Upper lobe of left lung (tissue), 4 donors: ENCODE measurements around the gene CGREF1.

Source experiments
- CTCF ChIP-seq, 6 experiments: fragments of 450-650 bp in 4 of 6; fragments of 200-600 bp in 2 of 6; sonication (generic) in 2 of 6; IDR thresholded peaks; one replicate each; pipeline ENCODE4 v1.5.1; 2016 to 2019; ENCODE audit warnings: antibody characterized with exemption in 6 of 6
- EP300 ChIP-seq, 4 donors: sonication (generic); formaldehyde crosslinking; IDR thresholded peaks; one replicate each; pipeline ENCODE4 v1.5.1; 2017; ENCODE audit warnings: antibody characterized with exemption in 4 of 4, control low read depth in 2 of 4
- POLR2A ChIP-seq, 4 donors: fragments of 450-650 bp; IDR thresholded peaks; one replicate each; pipeline ENCODE4 v1.5.1; 2016 to 2017; ENCODE audit warnings: antibody characterized with exemption in 4 of 4, mild to moderate bottlenecking in 2 of 4
- POLR2AphosphoS5 ChIP-seq, 2 donors: sonication (generic); formaldehyde crosslinking; IDR thresholded peaks; one replicate each; pipeline ENCODE4 v1.5.1; 2017; ENCODE audit warnings: antibody characterized with exemption in 2 of 2

GRCh38 chr2:27070653-27071276, 48.2 kb downstream of the CGREF1 start:
- TF ChIP-seq CTCF (IDR thresholded peaks at IDR 0.05) (no peak), EP300 (IDR thresholded peaks at IDR 0.05) (no peak), POLR2AphosphoS5 (IDR thresholded peaks at IDR 0.05) (no peak), POLR2A (IDR thresholded peaks at IDR 0.05) (no peak)
